Central memory CD8-positive, alpha-beta T cell (primary cell): Measurements from ENCODE around the gene FAM107B.
"Not testable (repeated sequence)": the region's sequence is repeated elsewhere in the genome, so short reads cannot be mapped to it uniquely, and the experiment has no call there.

Experiments
- ATAC-seq: fragments of 150-1000 bp; cut with Tn5 transposase; replicated peaks from 2 replicates; pipeline ENCODE4 v1.10.0; 2022; ENCODE audit warnings: mild to moderate bottlenecking, moderate FRiP score, moderate number of reproducible peaks; ENCODE audit not compliant: poor library complexity, severe bottlenecking; ENCODE audit errors: extremely low read depth
- DNase-seq, 2 donors: peaks; one replicate each; pipeline ENCODE4 v3.0.0; 2021; ENCODE audit warnings: low spot score in 2 of 2
- H3K27ac Mint-ChIP-seq: one replicate; pipeline ENCODE4 v1.8.0; 2022; ENCODE audit warnings: low read depth, mild to moderate bottlenecking, moderate library complexity, mixed read lengths
- H3K27me3 Mint-ChIP-seq: one replicate; pipeline ENCODE4 v1.8.0; 2022; ENCODE audit warnings: mixed read lengths
- H3K36me3 Mint-ChIP-seq: one replicate; pipeline ENCODE4 v1.8.0; 2022; ENCODE audit warnings: mild to moderate bottlenecking, moderate library complexity, mixed read lengths; ENCODE audit not compliant: insufficient read depth
- H3K4me1 Mint-ChIP-seq: one replicate; pipeline ENCODE4 v1.8.0; 2022; ENCODE audit warnings: mixed read lengths
- H3K4me3 Mint-ChIP-seq: one replicate; pipeline ENCODE4 v1.8.0; 2022; ENCODE audit warnings: mild to moderate bottlenecking, moderate library complexity, mixed read lengths
- H3K9me3 Mint-ChIP-seq: one replicate; pipeline ENCODE4 v1.8.0; 2022; ENCODE audit warnings: mixed read lengths

FAM107B gene

DNA sequence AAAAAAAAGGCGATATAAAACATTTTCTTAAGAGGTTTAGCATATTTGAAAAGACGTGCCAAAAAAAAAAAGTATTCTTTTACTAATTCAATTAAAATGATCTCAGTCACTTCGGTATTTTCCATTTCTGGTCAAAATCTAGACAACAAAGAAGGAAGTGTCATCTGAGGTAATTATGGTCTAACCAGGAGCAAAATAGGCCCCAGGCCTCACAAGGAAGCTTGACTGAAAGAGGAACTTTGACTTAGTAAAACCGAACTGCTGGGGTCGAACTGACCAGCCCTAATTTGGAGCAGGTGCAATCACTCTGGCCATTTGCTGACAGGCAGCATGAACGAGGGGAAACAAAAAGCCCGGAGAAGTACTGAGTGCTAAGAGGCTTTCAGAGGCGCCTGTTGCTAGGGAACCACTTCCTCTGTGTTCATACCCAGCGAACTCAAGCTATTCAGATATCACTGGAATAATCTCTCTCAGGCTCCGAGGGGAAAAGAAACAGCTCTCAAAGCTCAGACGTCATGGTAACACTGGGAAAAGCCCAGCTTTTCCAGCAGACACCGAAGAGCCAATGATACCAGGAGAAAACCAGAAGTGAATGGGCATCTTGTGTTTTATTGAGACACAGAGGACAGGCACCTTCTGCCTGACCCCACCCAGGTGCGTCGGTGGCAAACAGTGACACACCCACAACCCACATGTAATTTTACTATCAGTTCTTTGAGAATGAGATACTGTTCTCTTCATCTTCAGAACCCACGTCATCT, 126.5 kb downstream of the FAM107B start:
- H3K27me3 Mint-ChIP-seq = no peaks in the 10 kb centered on the region
- peak overlapping the region; percentile 99 for H3K27ac Mint-ChIP-seq
- no peaks in the 10 kb centered on the region for H3K9me3 Mint-ChIP-seq
- H3K36me3 Mint-ChIP-seq = peaks cover 15% of the 10 kb centered on the region
- ATAC-seq (peak; percentile 82), DNase-seq (peak; percentile 53 to 78)
- peak overlapping the region; percentile 74 for H3K4me3 Mint-ChIP-seq
- peaks cover 41% of the 10 kb centered on the region for H3K4me1 Mint-ChIP-seq

DNA sequence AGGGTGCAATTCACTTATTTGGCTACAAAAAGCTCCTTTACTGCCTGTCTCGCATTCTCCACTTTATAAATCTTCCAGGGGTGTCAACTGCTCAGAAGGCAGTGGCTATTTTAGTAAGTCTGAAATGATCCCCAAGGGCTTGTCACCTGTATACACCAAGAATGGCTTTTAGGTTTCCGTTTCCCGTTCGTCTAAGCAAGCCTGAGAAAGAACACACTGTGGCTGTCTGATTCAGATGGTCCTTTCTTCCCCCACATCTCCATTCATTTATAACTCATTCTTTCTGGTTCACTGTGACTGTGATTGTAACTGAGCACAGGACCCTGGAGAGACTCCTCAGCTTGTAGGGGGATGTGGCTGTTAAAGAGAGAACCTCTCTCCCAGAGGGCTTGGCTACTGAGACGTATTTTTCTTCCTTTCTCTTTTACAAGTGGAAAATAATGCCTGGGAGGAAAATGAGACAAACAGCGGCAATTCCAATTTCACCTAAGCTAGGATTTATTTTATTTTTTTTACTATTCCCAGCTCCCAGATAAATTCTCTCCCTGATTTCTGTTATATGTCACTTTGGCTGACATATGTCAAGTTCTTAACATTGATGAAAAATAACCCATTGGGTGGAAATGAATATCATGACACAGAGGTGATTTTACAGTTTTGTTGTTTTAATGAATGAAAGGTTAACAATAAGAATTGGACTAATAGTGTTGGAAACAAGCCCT, 129.3 kb downstream of the FAM107B start:
- Mint-ChIP-seq H3K4me3 (peak overlapping the region; percentile 13), H3K9me3 (no peaks in the 10 kb centered on the region), H3K4me1 (peaks cover 38% of the 10 kb centered on the region), H3K27me3 (no peaks in the 10 kb centered on the region), H3K36me3 (peaks cover 12% of the 10 kb centered on the region), H3K27ac (peak overlapping the region; percentile 72)
- DNase-seq (no peak), ATAC-seq (no peak)

DNA sequence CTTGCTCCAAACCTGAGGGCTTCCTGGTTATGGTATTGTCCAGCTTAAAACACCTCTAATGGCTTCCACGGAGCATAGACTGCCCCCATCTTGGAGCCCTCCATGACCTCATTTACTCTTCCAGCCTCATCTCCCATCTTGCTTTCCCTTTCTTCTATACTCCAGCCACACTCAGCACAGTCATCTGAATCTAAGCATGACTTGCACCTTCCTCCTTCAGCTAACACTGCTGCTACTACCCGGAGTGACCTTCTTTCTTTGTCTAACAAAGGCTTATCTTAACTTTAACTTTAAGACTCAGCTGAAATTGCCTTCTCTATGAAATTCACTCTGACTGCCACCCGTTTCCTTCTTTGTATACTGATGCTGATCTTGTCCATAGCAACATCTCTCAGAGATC, 135.1 kb downstream of the FAM107B start:
- Mint-ChIP-seq H3K4me3 (no peak overlapping the region), H3K36me3 (no peaks in the 10 kb centered on the region), H3K4me1 (peaks cover 5% of the 10 kb centered on the region), H3K9me3 (no peaks in the 10 kb centered on the region), H3K27ac (no peak overlapping the region), H3K27me3 (no peaks in the 10 kb centered on the region)
- ATAC-seq = no peak
- no peak for DNase-seq

- ATAC-seq = no peak
- no peak overlapping the region for H3K27ac Mint-ChIP-seq
Measured at GRCh38 chr10:14635043-14635710, 139.5 kb downstream of the FAM107B start.

DNA sequence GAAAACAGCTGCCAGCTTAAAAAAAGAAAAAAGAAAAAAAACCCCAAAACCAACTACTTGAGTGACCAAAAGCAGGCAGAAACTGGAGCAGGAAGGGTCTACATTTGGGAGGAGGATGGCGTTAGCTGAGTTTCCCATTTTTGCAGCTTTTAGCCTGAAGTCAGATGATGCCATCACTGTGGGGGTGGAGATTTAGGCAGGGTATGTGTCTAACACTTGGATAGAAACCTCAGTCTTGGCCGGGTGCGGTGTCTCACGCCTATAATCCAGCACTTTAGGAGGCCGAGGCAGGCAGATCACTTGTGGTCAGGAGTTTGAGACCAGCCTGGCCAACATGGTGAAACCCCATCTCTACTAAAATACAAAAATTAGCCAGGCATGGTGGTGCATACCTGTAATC, 140.1 kb downstream of the FAM107B start:
- not testable (repeated sequence) for H3K36me3 Mint-ChIP-seq, DNase-seq, ATAC-seq, H3K27ac Mint-ChIP-seq, H3K4me1 Mint-ChIP-seq, H3K9me3 Mint-ChIP-seq, H3K27me3 Mint-ChIP-seq, H3K4me3 Mint-ChIP-seq

More at GRCh38 chr10:14635043-14635710, 139.5 kb downstream of the FAM107B start:
- H3K36me3 Mint-ChIP-seq = no peaks in the 10 kb centered on the region
- no peaks in the 10 kb centered on the region for H3K27me3 Mint-ChIP-seq
- H3K9me3 Mint-ChIP-seq = no peaks in the 10 kb centered on the region
- no peak overlapping the region for H3K4me3 Mint-ChIP-seq
- DNase-seq = no peak
- H3K4me1 Mint-ChIP-seq = peaks cover 5% of the 10 kb centered on the region

DNA sequence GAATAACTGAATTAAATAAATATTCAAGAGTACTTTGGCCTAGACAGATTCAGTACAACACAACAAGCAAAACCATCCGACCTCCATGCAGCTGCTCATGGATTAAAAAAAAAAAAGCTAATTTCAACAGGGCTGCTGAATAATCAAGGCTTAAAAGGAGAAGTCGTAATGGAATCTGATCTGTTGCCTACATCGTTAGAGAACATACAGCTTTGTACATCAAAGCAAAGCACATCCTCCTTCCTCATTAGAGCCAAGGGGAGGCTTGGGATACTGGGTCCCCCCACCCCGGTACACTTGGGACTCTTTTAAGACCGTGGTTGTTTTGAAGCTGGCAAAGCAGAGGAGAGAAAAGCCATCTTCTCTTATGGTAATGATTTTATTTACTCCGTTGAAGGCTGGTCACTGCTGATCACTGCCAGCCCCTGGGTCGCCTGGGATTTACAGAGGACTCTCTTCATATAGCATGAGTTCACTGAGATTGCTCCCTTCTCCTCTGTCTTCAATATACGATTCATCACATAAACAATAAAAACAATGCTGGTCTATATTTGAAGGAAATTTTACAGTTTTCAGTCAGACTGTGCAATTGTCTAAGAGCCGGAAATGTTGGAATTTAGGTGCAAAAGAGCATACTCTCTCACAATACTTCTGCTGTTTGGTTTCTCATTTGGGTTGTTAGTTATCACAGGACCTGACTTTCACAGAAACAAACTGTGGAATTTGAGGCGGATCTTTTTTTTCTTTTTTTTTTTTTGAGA, 148.8 kb downstream of the FAM107B start:
- Mint-ChIP-seq H3K27ac (no peak overlapping the region), H3K36me3 (no peaks in the 10 kb centered on the region), H3K27me3 (no peaks in the 10 kb centered on the region), H3K4me1 (no peaks in the 10 kb centered on the region), H3K9me3 (no peaks in the 10 kb centered on the region), H3K4me3 (no peak overlapping the region)
- DNase-seq (no peak), ATAC-seq (no peak)

DNA sequence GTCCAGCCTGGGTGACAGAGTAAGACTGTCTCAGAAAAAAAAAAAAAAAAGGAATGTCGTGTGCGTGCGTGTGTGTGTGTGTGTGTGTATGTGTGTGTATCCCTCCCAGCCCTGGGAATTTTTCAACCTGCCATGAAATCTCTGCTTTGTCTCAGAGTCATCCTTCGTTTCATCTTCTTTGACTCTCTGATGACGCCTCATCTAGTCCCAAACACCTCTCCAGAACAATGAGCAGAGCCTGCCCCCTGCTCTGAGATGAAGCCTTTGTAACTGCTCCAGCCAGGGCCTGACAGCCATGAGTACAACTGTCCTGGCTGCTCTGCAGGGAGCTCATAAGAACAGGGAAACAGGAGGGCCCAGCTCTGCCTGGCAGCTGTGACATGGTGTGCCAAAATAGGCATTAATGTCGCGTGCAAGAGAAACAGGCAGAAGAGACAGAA, 149.5 kb downstream of the FAM107B start:
- Mint-ChIP-seq H3K27ac (no peak overlapping the region), H3K4me1 (no peaks in the 10 kb centered on the region), H3K9me3 (no peaks in the 10 kb centered on the region), H3K27me3 (no peaks in the 10 kb centered on the region), H3K4me3 (no peak overlapping the region), H3K36me3 (no peaks in the 10 kb centered on the region)
- ATAC-seq (no peak), DNase-seq (no peak)

DNA sequence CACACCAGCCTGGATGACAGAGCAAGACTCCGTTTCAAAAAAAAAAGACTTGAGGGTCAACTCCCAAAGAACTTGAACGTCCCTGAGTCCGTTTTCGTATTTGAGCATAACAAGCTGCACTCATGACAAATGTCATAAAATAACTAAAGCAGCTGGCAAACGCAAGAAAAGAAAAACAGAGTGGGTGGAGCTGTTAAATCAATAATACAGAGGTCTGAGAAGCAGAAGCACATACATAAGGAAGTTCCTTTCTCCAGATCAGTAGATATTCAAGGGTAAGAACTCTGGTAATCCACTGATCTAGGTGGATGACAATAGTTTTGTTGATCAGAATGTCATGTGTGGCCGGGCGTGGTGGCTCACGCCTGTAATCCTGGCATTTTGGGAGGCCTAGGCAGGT, 150.1 kb downstream of the FAM107B start:
- no peak for DNase-seq
- H3K27ac Mint-ChIP-seq = no peak overlapping the region
- H3K9me3 Mint-ChIP-seq = no peaks in the 10 kb centered on the region
- H3K4me3 Mint-ChIP-seq = no peak overlapping the region
- H3K36me3 Mint-ChIP-seq = no peaks in the 10 kb centered on the region
- ATAC-seq = no peak
- no peaks in the 10 kb centered on the region for H3K4me1 Mint-ChIP-seq
- no peaks in the 10 kb centered on the region for H3K27me3 Mint-ChIP-seq

DNA sequence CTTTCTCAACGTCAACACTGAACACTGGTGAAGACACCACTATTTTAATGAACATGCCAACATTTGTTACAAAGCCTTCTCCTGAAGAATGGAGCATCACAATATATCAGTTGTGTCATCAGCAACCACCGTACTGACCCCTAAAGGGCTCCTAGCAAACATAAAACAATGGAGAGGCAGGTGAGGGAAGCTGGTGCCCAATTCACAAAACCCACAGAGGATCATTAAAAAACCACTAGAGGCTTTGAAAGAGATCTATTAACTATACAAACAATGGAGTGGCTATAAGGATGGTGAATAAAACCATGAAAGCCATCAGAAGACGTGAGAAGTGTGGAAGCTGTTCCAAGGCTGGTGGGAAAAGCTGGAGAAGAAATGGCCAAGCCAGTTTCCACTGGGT, 150.8 kb downstream of the FAM107B start:
- Mint-ChIP-seq H3K36me3 (no peaks in the 10 kb centered on the region), H3K27me3 (no peaks in the 10 kb centered on the region), H3K4me3 (no peak overlapping the region), H3K4me1 (no peaks in the 10 kb centered on the region), H3K9me3 (no peaks in the 10 kb centered on the region), H3K27ac (no peak overlapping the region)
- ATAC-seq = no peak
- no peak for DNase-seq

DNA sequence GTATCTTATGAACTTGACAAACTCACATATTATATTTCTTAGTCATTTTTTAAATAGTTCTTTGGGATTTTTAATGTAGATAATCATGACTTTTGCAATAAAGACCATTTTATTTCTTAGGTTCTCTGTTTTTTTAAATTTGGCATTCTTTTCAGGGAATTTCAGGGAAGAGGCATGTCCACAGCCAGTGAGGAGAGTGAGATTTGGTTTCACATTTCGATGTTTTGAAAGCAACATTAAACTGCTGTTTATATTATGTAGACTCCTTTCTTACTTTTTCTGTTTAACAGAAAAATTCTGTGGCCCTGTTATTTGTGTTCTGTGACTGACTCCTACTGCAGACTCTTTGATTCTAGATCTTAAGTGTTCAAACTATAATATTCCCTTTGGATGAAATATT, 153.7 kb downstream of the FAM107B start:
- Mint-ChIP-seq H3K4me3 (no peak overlapping the region), H3K27me3 (no peaks in the 10 kb centered on the region), H3K36me3 (no peaks in the 10 kb centered on the region), H3K9me3 (no peaks in the 10 kb centered on the region), H3K27ac (no peak overlapping the region), H3K4me1 (peaks cover 14% of the 10 kb centered on the region)
- ATAC-seq = no peak
- DNase-seq = no peak

GRCh38 chr10:14618674-14619073, 156.0 kb downstream of the FAM107B start:
- DNase-seq (no peak), ATAC-seq (no peak)
- Mint-ChIP-seq H3K27me3 (no peaks in the 10 kb centered on the region), H3K36me3 (no peaks in the 10 kb centered on the region), H3K9me3 (no peaks in the 10 kb centered on the region), H3K27ac (no peak overlapping the region), H3K4me3 (no peak overlapping the region), H3K4me1 (peaks cover 14% of the 10 kb centered on the region)

GRCh38 chr10:14617852-14618251, 156.8 kb downstream of the FAM107B start:
- no peak for ATAC-seq
- H3K36me3 Mint-ChIP-seq = no peaks in the 10 kb centered on the region
- no peaks in the 10 kb centered on the region for H3K9me3 Mint-ChIP-seq
- peaks cover 14% of the 10 kb centered on the region for H3K4me1 Mint-ChIP-seq
- no peak for DNase-seq
- H3K27ac Mint-ChIP-seq = no peak overlapping the region
- H3K27me3 Mint-ChIP-seq = no peaks in the 10 kb centered on the region
- H3K4me3 Mint-ChIP-seq = no peak overlapping the region
